Lower leg skin (tissue), 4 donors: ENCODE measurements around the gene RUNX3. TPM values are rescaled to one million over a fixed set of nuclear protein-coding genes. Genes with fewer than 3 reads are reported as not detected.

ENCODE experiments used
- DNase-seq, 2 donors: peaks; one replicate each; pipeline ENCODE4 v3.0.0-alpha.2; 2019; ENCODE audit warnings: low spot score in 2 of 2
- H3K4me3 ChIP-seq: fragments of 200-600 bp; sonication (generic); 2 replicates; pipeline ENCODE4 v1.5.1; 2017; ENCODE audit warnings: mild to moderate bottlenecking, low read depth; ENCODE audit not compliant: poor library complexity, severe bottlenecking
- POLR2A ChIP-seq, 2 donors: fragments of 450-650 bp; IDR thresholded peaks; one replicate each; pipeline ENCODE4 v1.6.1; 2016 to 2017; ENCODE audit warnings: antibody characterized with exemption in 2 of 2, mild to moderate bottlenecking in 1 of 2, moderate library complexity in 1 of 2
- WGBS, 2 donors: methylation state at CpG; one replicate each; pipeline ENCODE4 v1.1.5; 2018; 5-methylcytosine and 5-hydroxymethylcytosine counted together
- intact Hi-C: fragments of 100-400 bp; cut with DNase I; formaldehyde crosslinking; loops from one replicate; pipeline ENCODE4 v1.15.0; 2023; ENCODE audit warnings: low total_unique reads
- total RNA-seq, 4 donors: library from RNA; depleted of rRNA; stranded (reverse); fragments of >200 nt; gene quantifications; one replicate each; pipeline ENCODE4 v1.1.0, GENCODE V29; 2016
- TF ChIP-seq, protein P1 (sequence below), 3 donors: fragments of 450-650 bp; IDR thresholded peaks; one replicate each; pipeline ENCODE4 v1.5.1; 2016; ENCODE audit warnings: antibody characterized with exemption in 3 of 3, mild to moderate bottlenecking in 3 of 3, moderate library complexity in 2 of 3

RUNX3 gene
- total RNA-seq, 4 donors from 2014 or later: 6.1 to 24.4 (median 19.8) TPM

- no peak for TF ChIP-seq POLR2A (IDR thresholded peaks at IDR 0.05)
- TF ChIP-seq, protein P1, sequence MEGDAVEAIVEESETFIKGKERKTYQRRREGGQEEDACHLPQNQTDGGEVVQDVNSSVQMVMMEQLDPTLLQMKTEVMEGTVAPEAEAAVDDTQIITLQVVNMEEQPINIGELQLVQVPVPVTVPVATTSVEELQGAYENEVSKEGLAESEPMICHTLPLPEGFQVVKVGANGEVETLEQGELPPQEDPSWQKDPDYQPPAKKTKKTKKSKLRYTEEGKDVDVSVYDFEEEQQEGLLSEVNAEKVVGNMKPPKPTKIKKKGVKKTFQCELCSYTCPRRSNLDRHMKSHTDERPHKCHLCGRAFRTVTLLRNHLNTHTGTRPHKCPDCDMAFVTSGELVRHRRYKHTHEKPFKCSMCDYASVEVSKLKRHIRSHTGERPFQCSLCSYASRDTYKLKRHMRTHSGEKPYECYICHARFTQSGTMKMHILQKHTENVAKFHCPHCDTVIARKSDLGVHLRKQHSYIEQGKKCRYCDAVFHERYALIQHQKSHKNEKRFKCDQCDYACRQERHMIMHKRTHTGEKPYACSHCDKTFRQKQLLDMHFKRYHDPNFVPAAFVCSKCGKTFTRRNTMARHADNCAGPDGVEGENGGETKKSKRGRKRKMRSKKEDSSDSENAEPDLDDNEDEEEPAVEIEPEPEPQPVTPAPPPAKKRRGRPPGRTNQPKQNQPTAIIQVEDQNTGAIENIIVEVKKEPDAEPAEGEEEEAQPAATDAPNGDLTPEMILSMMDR (IDR thresholded peaks at IDR 0.05): no peak
- no peak for DNase-seq
- intact Hi-C loops: no loop called here
- 97 to 100% methylated on average over 2 of the region's 2 CpGs for WGBS, 2 donors
- no peak overlapping the region for H3K4me3 ChIP-seq
Observed at GRCh38 chr1:24918370-24918769, 11.7 kb downstream of the RUNX3 start.

- TF ChIP-seq POLR2A (IDR thresholded peaks at IDR 0.05): no peak
- TF ChIP-seq, protein P1 (IDR thresholded peaks at IDR 0.05): no peak
- 91 to 95% methylated on average over 13 to 14 of the region's 16 CpGs for WGBS, 2 donors
Observed at GRCh38 chr1:24917327-24918074, 12.6 kb downstream of the RUNX3 start.

GRCh38 chr1:24915816-24916602, 14.1 kb downstream of the RUNX3 start:
- DNase-seq: no peak
- WGBS, 2 donors: 83 to 87% methylated on average over 19 to 21 of the region's 21 CpGs
- intact Hi-C loops: no loop called here
- H3K4me3 ChIP-seq: no peak overlapping the region
- TF ChIP-seq, protein P1 (IDR thresholded peaks at IDR 0.05): no peak
- no peak for TF ChIP-seq POLR2A (IDR thresholded peaks at IDR 0.05)

More at GRCh38 chr1:24917327-24918074, 12.6 kb downstream of the RUNX3 start:
- no peak for DNase-seq
- intact Hi-C loops: no loop called here
- H3K4me3 ChIP-seq: no peak overlapping the region

DNA sequence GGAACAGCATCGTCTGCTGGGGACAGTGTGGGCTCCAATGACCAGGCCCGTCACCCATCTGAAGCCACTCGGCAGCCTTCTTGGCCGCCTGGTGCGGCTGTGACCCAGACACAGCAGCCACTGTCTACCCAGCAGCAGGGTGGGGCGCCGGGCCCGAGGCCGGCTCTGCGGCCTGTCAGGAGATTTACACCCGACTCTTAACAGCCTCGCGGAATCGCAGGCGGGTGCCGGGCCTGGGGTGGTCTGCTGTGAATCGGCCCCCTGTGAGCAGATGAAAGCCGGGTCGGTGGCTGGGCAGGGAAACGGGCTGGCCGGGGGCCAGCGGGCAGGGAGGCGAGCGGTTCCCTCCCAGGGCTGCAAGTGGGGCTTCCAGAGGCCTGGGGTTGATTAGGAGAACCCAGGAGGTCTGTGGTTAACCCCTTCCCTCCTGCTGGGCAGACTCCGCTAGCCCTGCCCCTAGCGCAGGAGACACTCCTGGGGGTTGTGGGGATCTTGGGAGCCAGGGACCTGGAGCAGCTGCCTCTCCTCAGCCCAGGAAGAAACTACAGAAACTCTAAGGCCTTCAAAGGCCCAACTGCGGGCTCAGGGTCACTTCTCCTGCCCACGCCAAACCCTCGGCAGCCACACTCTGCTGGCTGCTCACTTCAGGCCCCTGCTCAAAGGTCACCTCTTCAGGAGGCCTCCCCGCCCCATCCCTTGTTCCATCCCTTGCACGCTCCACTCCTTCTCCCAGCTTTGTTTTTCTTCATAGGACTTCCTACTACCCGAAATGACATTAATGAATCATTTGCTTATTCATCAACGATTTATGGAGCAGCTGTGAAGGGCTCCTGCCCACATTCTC, 15.6 kb downstream of the RUNX3 start:
- WGBS, 2 donors: 52 to 55% methylated on average over 27 to 31 of the region's 33 CpGs
- intact Hi-C loops: no loop called here
- TF ChIP-seq, protein P1 (IDR thresholded peaks at IDR 0.05): no peak
- TF ChIP-seq POLR2A (IDR thresholded peaks at IDR 0.05): no peak
- DNase-seq: no peak
- no peak overlapping the region for H3K4me3 ChIP-seq

DNA sequence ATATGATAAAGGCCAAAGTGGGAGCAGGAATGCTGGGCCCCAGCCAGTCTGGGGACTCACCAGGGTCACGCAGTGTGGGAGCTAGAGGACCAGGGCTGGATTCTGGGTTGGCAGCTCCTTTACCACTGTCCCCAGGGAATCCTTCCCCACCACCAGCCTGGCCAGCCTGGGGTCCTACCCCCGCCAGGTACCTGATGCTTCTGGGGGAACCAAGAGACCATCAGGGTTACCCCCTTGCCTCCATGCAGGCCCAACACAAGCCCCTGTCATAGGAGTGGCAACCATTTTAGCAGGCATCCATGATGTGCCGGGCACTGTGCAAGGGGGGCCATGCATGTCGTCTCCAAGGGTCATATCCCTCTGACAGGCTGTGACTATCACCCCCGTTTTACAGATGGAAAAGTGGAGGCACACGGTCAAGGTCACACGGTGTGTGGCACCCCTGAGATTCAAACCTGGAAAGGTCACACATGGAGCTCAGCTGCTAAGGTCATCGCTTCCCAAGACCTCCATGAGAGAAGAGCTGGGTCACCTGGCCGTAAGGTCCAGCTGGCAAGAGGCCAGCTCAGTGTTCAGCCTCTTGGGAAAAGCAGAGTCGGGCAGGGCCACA, 16.4 kb downstream of the RUNX3 start:
- H3K4me3 ChIP-seq: no peak overlapping the region
- intact Hi-C loops: no loop called here
- no peak for TF ChIP-seq POLR2A (IDR thresholded peaks at IDR 0.05)
- TF ChIP-seq, protein P1 (IDR thresholded peaks at IDR 0.05): no peak
- 87 to 92% methylated on average over 9 to 10 of the region's 10 CpGs for WGBS, 2 donors
- no peak for DNase-seq
